Thyroid gland (tissue), 4 donors: Measurements from ENCODE around the gene PITPNC1. TPM values are rescaled to one million over a fixed set of nuclear protein-coding genes. Genes with fewer than 3 reads are reported as not detected.

Experiments used
- DNase-seq, 2 donors: peaks; one replicate each; pipeline ENCODE4 v3.0.0-alpha.2; 2019
- H3K27ac ChIP-seq, 3 donors: fragments of 200-600 bp; sonication (generic); 1 replicate in 2 of 3; 2 replicates in 1 of 3; pipeline ENCODE4 v1.5.1; 2016 to 2019; ENCODE audit warnings: mild to moderate bottlenecking in 1 of 3, moderate library complexity in 1 of 3
- H3K27me3 ChIP-seq: fragments of 200-600 bp; sonication (generic); one replicate; pipeline ENCODE4 v1.5.1; 2019
- H3K36me3 ChIP-seq, 2 donors: fragments of 200-600 bp; sonication (generic); one replicate each; pipeline ENCODE4 v1.5.1; 2016 to 2019
- H3K4me1 ChIP-seq, 2 donors: fragments of 200-600 bp; sonication (generic); one replicate each; pipeline ENCODE4 v1.5.1; 2017 to 2019
- H3K4me3 ChIP-seq, 3 donors: fragments of 200-600 bp; sonication (generic); replicated peaks in 1 of 3; 1 replicate in 2 of 3; 2 replicates in 1 of 3; pipeline ENCODE4 v1.5.1; 2016; ENCODE audit warnings: mild to moderate bottlenecking in 1 of 3
- H3K9me3 ChIP-seq: fragments of 200-600 bp; sonication (generic); one replicate; pipeline ENCODE4 v1.5.1; 2017
- CTCF ChIP-seq, 6 experiments: fragments of 200-600 bp in 3 of 6; fragments of 450-650 bp in 3 of 6; sonication (generic) in 3 of 6; IDR thresholded peaks; one replicate each; pipeline ENCODE4 v1.5.1; 2016 to 2019; ENCODE audit warnings: antibody characterized with exemption in 6 of 6, mild to moderate bottlenecking in 2 of 6, inconsistent platforms in 1 of 6, moderate library complexity in 1 of 6
- POLR2A ChIP-seq, 2 donors: fragments of 450-650 bp; IDR thresholded peaks; one replicate each; pipeline ENCODE4 v1.6.1; 2017; ENCODE audit warnings: antibody characterized with exemption in 2 of 2, mild to moderate bottlenecking in 2 of 2, moderate library complexity in 1 of 2
- WGBS, 2 donors: methylation state at CpG; one replicate each; pipeline ENCODE4 v1.1.5; 2017; 5-methylcytosine and 5-hydroxymethylcytosine counted together
- intact Hi-C: fragments of 100-400 bp; cut with DNase I; formaldehyde crosslinking; loops from one replicate; pipeline ENCODE4 v1.15.1; 2023
- total RNA-seq, 4 donors: library from RNA; depleted of rRNA; stranded (reverse); fragments of >200 nt; gene quantifications; one replicate each; pipeline ENCODE4 v1.2.3, GENCODE V29; 2016

PITPNC1 gene
- total RNA-seq, 4 donors from 2014 or later: 3.6 to 14.2 (median 7.3) TPM

- no peak for DNase-seq
- Histone ChIP-seq H3K4me3 (no peak overlapping the region), H3K4me1 (peaks cover 5 to 13% of the 10 kb centered on the region in 2 donors), H3K9me3 (no peaks in the 10 kb centered on the region), H3K36me3 (no peaks in the 10 kb centered on the region), H3K27ac (no peak overlapping the region), H3K27me3 (no peaks in the 10 kb centered on the region)
- intact Hi-C loops: loop anchor here (10.0 kb wide), 2 partner anchors 232 to 342 kb away; partner anchors contain the start of gene NOL11
- 90 to 96% methylated on average over 1 of the region's 1 CpG for WGBS, 2 donors
- TF ChIP-seq POLR2A (IDR thresholded peaks at IDR 0.05) (no peak), CTCF (IDR thresholded peaks at IDR 0.05) (no peak)
Measured at GRCh38 chr17:67372751-67373150, 4.3 kb upstream of the PITPNC1 start.

- H3K27ac ChIP-seq: no peak overlapping the region
- H3K4me3 ChIP-seq: no peak overlapping the region
- H3K27me3 ChIP-seq: no peaks in the 10 kb centered on the region
- H3K9me3 ChIP-seq: no peaks in the 10 kb centered on the region
- H3K36me3 ChIP-seq: no peaks in the 10 kb centered on the region
- intact Hi-C loops: loop anchor here (5.0 to 10.0 kb wide), 4 partner anchors 103 to 340 kb away; partner anchors contain the start of gene NOL11
- peak; percentile 86 to 89 for DNase-seq
- WGBS, 2 donors: 15 to 17% methylated on average over 12 of the region's 12 CpGs
- TF ChIP-seq CTCF (IDR thresholded peaks at IDR 0.05) (peak; percentile 50 to 86 (median 81)), POLR2A (IDR thresholded peaks at IDR 0.05) (no peak)
- peaks cover 5 to 16% of the 10 kb centered on the region in 2 donors for H3K4me1 ChIP-seq
Measured at GRCh38 chr17:67374329-67375053, 2.6 kb upstream of the PITPNC1 start.

GRCh38 chr17:67375054-67375427 is 2.0 kb upstream of the PITPNC1 start:
- no peaks in the 10 kb centered on the region for H3K36me3 ChIP-seq
- H3K4me3 ChIP-seq: no peak overlapping the region
- H3K27ac ChIP-seq: no peak overlapping the region
- 74 to 76% methylated on average over 5 of the region's 5 CpGs for whole genome bisulfite sequencing, 2 donors
- no peak for DNase-seq
- TF ChIP-seq POLR2A (IDR thresholded peaks at IDR 0.05) (no peak), CTCF (IDR thresholded peaks at IDR 0.05) (no peak)
- no peaks in the 10 kb centered on the region for H3K27me3 ChIP-seq
- no peaks in the 10 kb centered on the region for H3K9me3 ChIP-seq
- H3K4me1 ChIP-seq: peaks cover 5 to 16% of the 10 kb centered on the region in 2 donors
- intact Hi-C loops: loop anchor here (5.0 to 10.0 kb wide), 4 partner anchors 102 to 340 kb away; partner anchors contain the start of gene NOL11

GRCh38 chr17:67375716-67376115 is 1.4 kb upstream of the PITPNC1 start:
- H3K4me1 ChIP-seq: peaks cover 5 to 16% of the 10 kb centered on the region in 2 donors
- no peak overlapping the region for H3K27ac ChIP-seq
- intact Hi-C loops: loop anchor here (2.0 to 10.0 kb wide), 5 partner anchors 102 to 339 kb away; partner anchors contain the start of gene NOL11
- WGBS, 2 donors: 80 to 87% methylated on average over 6 of the region's 6 CpGs
- H3K9me3 ChIP-seq: no peaks in the 10 kb centered on the region
- no peaks in the 10 kb centered on the region for H3K27me3 ChIP-seq
- no peak for DNase-seq
- no peak for TF ChIP-seq POLR2A (IDR thresholded peaks at IDR 0.05)
- no peak for TF ChIP-seq CTCF (IDR thresholded peaks at IDR 0.05)
- H3K4me3 ChIP-seq: no peak overlapping the region
- H3K36me3 ChIP-seq: no peaks in the 10 kb centered on the region

GRCh38 chr17:67376415-67376736 is 705 bp upstream of the PITPNC1 start:
- H3K4me3 ChIP-seq: peak overlapping the region in 1 of 3 donors; percentile 94
- DNase-seq: no peak
- peaks cover 5 to 17% of the 10 kb centered on the region in 2 donors for H3K4me1 ChIP-seq
- no peaks in the 10 kb centered on the region for H3K9me3 ChIP-seq
- H3K27me3 ChIP-seq: no peaks in the 10 kb centered on the region
- no peak for TF ChIP-seq CTCF (IDR thresholded peaks at IDR 0.05)
- no peak for TF ChIP-seq POLR2A (IDR thresholded peaks at IDR 0.05)
- WGBS, 2 donors: 49 to 56% methylated on average over 6 of the region's 6 CpGs
- peak overlapping the region in 2 of 3 donors; percentile 89 to 98 for H3K27ac ChIP-seq
- H3K36me3 ChIP-seq: no peaks in the 10 kb centered on the region
- intact Hi-C loops: loop anchor here (2.0 to 10.0 kb wide), 5 partner anchors 101 to 338 kb away; partner anchors contain the start of gene NOL11
